RWPE2 (cell line): Measurements from ENCODE around the gene NOL4L.
"Not testable (repeated sequence)": the region's sequence is repeated elsewhere in the genome, so short reads cannot be mapped to it uniquely, and the experiment has no call there.

ENCODE experiments used
- ATAC-seq: fragments of 200-7000 bp; cut with Tn5 transposase; 3 replicates; pipeline ENCODE4 v1.9.1; 2021; ENCODE audit warnings: low read depth
- DNase-seq: peaks from one replicate; pipeline ENCODE4 v3.0.0-alpha.2; 2020; ENCODE audit warnings: low spot score
- H3K27ac ChIP-seq: fragments of 450-650 bp; 2 replicates; pipeline ENCODE4 v1.5.1; 2017; ENCODE audit warnings: mild to moderate bottlenecking; ENCODE audit not compliant: poor library complexity, severe bottlenecking
- H3K27me3 ChIP-seq: fragments of 250-450 bp; sonication (Bioruptor Pico); 2 replicates; pipeline ENCODE4 v1.5.1; 2021; ENCODE audit warnings: mild to moderate bottlenecking, moderate library complexity; ENCODE audit not compliant: insufficient read depth, poor library complexity, severe bottlenecking
- H3K36me3 ChIP-seq: fragments of 250-450 bp; sonication (Bioruptor Pico); 2 replicates; pipeline ENCODE4 v1.5.1; 2020; ENCODE audit warnings: low read depth, mild to moderate bottlenecking, moderate library complexity
- H3K4me1 ChIP-seq: fragments of 250-450 bp; sonication (Bioruptor Pico); 2 replicates; pipeline ENCODE4 v1.5.1; 2021; ENCODE audit warnings: mild to moderate bottlenecking, moderate library complexity; ENCODE audit not compliant: insufficient read depth, poor library complexity, severe bottlenecking
- H3K4me3 ChIP-seq: fragments of 250-450 bp; sonication (Bioruptor Pico); 2 replicates; pipeline ENCODE4 v1.5.1; 2021; ENCODE audit warnings: mild to moderate bottlenecking, moderate library complexity; ENCODE audit not compliant: severe bottlenecking
- H3K9me3 ChIP-seq: fragments of 250-450 bp; sonication (Bioruptor Pico); 2 replicates; pipeline ENCODE4 v1.5.1; 2021; ENCODE audit warnings: mild to moderate bottlenecking, moderate library complexity; ENCODE audit not compliant: severe bottlenecking
- CTCF ChIP-seq: fragments of 450-650 bp; IDR thresholded peaks from one replicate; pipeline ENCODE4 v1.5.1; 2017; ENCODE audit warnings: mild to moderate bottlenecking, moderate library complexity; ENCODE audit not compliant: poor library complexity, severe bottlenecking

The NOL4L gene

GRCh38 chr20:32415494-32415893 lies 169.6 kb downstream of the NOL4L start:
- no peak for DNase-seq
- 0 out of 3 replicates have a peak, but pooled peaks have one; percentile 8 for ATAC-seq

GRCh38 chr20:32411955-32412706 lies 173.0 kb downstream of the NOL4L start:
- Histone ChIP-seq H3K27me3 (no peaks in the 10 kb centered on the region), H3K27ac (no peak overlapping the region), H3K36me3 (peaks cover 59% of the 10 kb centered on the region), H3K4me3 (no peak overlapping the region), H3K4me1 (no peaks in the 10 kb centered on the region), H3K9me3 (no peaks in the 10 kb centered on the region)
- DNase-seq (no peak), ATAC-seq (no peak)
- TF ChIP-seq CTCF, result no peak

More at GRCh38 chr20:32415494-32415893, 169.6 kb downstream of the NOL4L start:
- no peaks in the 10 kb centered on the region for H3K9me3 ChIP-seq
- no peak overlapping the region for H3K4me3 ChIP-seq
- H3K27me3 ChIP-seq, result no peaks in the 10 kb centered on the region
- no peak overlapping the region for H3K27ac ChIP-seq
- peaks cover 2% of the 10 kb centered on the region for H3K4me1 ChIP-seq
- no peak for TF ChIP-seq CTCF
- peaks cover 39% of the 10 kb centered on the region for H3K36me3 ChIP-seq

- H3K36me3 ChIP-seq, result peaks cover 80% of the 10 kb centered on the region
- ATAC-seq, H3K27me3 ChIP-seq, H3K9me3 ChIP-seq, H3K4me3 ChIP-seq, H3K27ac ChIP-seq, DNase-seq: not testable (repeated sequence)
- H3K4me1 ChIP-seq, result peaks cover 11% of the 10 kb centered on the region
Measured at GRCh38 chr20:32407131-32407750, 177.9 kb downstream of the NOL4L start.

GRCh38 chr20:32406701-32407100 lies 178.4 kb downstream of the NOL4L start:
- no peak for TF ChIP-seq CTCF
- Histone ChIP-seq H3K4me3 (no peak overlapping the region), H3K27me3 (no peaks in the 10 kb centered on the region), H3K4me1 (peaks cover 11% of the 10 kb centered on the region), H3K9me3 (no peaks in the 10 kb centered on the region), H3K27ac (no peak overlapping the region), H3K36me3 (peaks cover 80% of the 10 kb centered on the region)
- ATAC-seq, result peak; percentile 6; the same call in 1 of the 3 replicates
- DNase-seq, result no peak

- no peak; the same call in 2 of the 3 replicates for ATAC-seq
- Histone ChIP-seq H3K9me3 (no peaks in the 10 kb centered on the region), H3K27me3 (no peaks in the 10 kb centered on the region), H3K4me1 (peaks cover 11% of the 10 kb centered on the region), H3K36me3 (peaks cover 76% of the 10 kb centered on the region), H3K27ac (no peak overlapping the region), H3K4me3 (no peak overlapping the region)
- TF ChIP-seq CTCF, result no peak
- DNase-seq, result no peak
Measured at GRCh38 chr20:32404017-32404416, 181.1 kb downstream of the NOL4L start.
